ENCODE results near the gene LSM7. TPM values are rescaled to one million over a fixed set of nuclear protein-coding genes. Genes with fewer than 3 reads are reported as not detected.
A peak's percentile ranks its signal among the peaks of the same experiment; 100 is the strongest.

Gene LSM7
- total RNA-seq, 1 donor from 2014 or later, result 134 TPM

DNA sequence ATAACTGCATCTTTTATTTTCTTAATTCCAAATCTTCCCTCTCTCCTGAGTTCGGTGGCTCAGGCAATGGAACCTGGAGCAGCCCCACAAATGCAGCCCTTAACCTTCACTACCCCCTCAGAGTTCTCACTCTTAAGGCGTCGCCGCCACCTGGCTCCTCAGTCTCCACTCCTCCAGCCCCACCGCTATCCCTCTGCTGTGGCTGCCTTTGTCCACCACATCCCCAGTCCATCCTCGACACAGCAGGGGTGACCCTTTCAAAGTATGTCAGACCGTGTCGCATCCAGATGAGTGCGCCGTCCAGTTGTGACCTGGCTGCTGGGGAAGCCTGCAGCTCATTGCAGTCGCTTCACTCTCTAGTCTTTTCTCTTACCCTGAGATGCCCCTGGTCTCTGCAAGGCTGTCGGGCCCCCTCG is 1.1 kb upstream of the LSM7 start:
- TF ChIP-seq, protein P1, sequence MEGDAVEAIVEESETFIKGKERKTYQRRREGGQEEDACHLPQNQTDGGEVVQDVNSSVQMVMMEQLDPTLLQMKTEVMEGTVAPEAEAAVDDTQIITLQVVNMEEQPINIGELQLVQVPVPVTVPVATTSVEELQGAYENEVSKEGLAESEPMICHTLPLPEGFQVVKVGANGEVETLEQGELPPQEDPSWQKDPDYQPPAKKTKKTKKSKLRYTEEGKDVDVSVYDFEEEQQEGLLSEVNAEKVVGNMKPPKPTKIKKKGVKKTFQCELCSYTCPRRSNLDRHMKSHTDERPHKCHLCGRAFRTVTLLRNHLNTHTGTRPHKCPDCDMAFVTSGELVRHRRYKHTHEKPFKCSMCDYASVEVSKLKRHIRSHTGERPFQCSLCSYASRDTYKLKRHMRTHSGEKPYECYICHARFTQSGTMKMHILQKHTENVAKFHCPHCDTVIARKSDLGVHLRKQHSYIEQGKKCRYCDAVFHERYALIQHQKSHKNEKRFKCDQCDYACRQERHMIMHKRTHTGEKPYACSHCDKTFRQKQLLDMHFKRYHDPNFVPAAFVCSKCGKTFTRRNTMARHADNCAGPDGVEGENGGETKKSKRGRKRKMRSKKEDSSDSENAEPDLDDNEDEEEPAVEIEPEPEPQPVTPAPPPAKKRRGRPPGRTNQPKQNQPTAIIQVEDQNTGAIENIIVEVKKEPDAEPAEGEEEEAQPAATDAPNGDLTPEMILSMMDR (conservative IDR thresholded peaks at IDR 0.05), result no peak
- H3K36me3 Mint-ChIP-seq, result no peaks in the 10 kb centered on the region
- no peaks in the 10 kb centered on the region for H3K9me3 Mint-ChIP-seq
- peak overlapping the region; percentile 95 for H3K27ac Mint-ChIP-seq
- H3K4me1 Mint-ChIP-seq (ENCODE audit: unreplicated experiment), result peaks cover 42% of the 10 kb centered on the region
- H3K27me3 Mint-ChIP-seq, result no peaks in the 10 kb centered on the region
- peak overlapping the region; percentile 96 for H3K4me3 Mint-ChIP-seq
- DNase-seq (ENCODE audit: extremely low spot score, unreplicated experiment), result no peak

DNA sequence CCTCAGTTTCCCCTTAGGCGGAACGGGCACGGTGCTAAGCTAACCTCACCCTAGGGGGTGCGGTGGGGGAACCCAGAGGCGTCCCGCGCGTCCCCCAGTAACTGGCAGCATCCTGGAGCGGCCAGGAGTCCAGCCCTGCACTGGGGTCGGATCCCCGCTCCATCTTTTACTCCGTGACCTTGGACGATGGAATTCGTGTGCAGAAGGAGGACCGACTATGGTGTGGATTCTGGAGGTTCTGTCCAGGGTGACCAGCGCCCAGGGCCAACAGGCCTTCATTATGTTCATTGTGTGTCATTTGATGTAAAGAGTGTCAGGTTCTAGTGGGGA is 728 bp upstream of the LSM7 start:
- Mint-ChIP-seq H3K27ac (peak overlapping the region; percentile 95), H3K4me3 (peak overlapping the region; percentile 96), H3K36me3 (no peaks in the 10 kb centered on the region), H3K9me3 (no peaks in the 10 kb centered on the region), H3K27me3 (no peaks in the 10 kb centered on the region), H3K4me1 (ENCODE audit: unreplicated experiment) (peaks cover 42% of the 10 kb centered on the region)
- TF ChIP-seq, protein P1 (conservative IDR thresholded peaks at IDR 0.05), result no peak
- no peak for DNase-seq (ENCODE audit: extremely low spot score, unreplicated experiment)

DNA sequence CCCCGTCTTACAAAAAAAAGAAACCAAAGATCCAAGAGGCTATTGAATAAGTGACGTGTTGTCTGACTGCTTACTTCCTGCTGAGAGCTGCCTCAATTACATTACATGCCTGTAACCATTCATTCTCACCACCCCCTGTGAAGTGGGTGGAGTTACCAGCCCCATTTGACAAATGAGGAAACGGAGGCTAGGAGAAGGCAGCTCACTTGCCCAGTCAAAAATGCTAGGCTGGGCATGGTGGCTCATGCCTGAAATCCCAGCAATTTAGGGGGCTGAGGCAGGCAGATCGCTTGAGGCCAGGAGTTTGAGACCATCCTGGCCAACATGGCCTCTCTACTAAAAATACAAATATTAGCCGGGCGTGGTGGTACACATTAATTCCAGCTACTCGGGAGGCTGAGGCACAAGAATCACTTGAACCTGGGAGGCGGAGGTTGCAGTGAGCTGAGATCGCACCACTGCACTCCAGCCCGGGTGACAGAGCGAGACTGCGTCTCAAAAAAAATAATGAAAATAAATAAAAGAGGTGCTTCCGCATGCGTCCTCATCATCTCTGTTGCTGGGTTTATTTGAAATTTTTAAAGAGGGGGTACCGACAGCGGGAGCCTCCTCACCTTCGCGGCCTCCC is 499 bp downstream of the LSM7 start:
- peaks cover 42% of the 10 kb centered on the region for H3K4me1 Mint-ChIP-seq (ENCODE audit: unreplicated experiment)
- peak overlapping the region; percentile 97 for H3K4me3 Mint-ChIP-seq
- no peaks in the 10 kb centered on the region for H3K9me3 Mint-ChIP-seq
- TF ChIP-seq, protein P1 (conservative IDR thresholded peaks at IDR 0.05), result no peak
- H3K27ac Mint-ChIP-seq, result peak overlapping the region; percentile 100
- no peaks in the 10 kb centered on the region for H3K27me3 Mint-ChIP-seq
- H3K36me3 Mint-ChIP-seq, result no peaks in the 10 kb centered on the region
- no peak for DNase-seq (ENCODE audit: extremely low spot score, unreplicated experiment)

DNA sequence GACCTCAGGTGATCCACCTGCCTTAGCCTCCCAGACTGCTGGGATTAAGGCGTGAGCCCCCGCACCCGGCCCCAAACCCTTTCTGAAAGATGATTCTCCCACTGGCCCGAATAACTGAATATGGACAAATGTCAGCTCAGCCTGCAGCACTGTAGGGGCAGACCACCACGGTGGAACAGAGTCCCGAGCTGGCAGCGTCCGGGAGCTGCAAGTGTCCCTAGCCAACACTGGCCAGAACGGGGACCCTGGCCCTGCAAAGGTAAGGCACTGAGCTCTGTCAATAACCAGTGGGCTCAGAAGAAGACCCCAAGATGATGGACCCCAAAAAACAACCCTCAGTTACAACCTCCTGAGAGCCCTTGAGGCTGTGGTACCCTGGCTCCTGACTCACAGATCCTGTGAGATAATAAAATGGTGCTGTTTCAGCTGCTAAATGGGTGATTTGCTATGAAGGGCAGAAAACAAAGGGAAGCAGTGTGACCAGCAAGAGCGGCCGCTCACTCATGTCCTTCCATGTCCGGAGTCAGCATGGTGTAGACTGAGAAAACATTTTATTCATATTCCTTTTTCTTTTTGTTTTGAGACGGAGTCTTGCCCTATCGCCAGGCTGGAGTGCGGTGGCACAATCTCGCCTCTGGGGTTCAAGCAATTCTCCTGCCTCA is 1.6 kb downstream of the LSM7 start:
- no peaks in the 10 kb centered on the region for H3K36me3 Mint-ChIP-seq
- H3K27me3 Mint-ChIP-seq, result no peaks in the 10 kb centered on the region
- H3K4me3 Mint-ChIP-seq, result peak overlapping the region; percentile 97
- H3K27ac Mint-ChIP-seq, result peak overlapping the region; percentile 100
- peaks cover 42% of the 10 kb centered on the region for H3K4me1 Mint-ChIP-seq (ENCODE audit: unreplicated experiment)
- H3K9me3 Mint-ChIP-seq, result no peaks in the 10 kb centered on the region
- no peak for DNase-seq (ENCODE audit: extremely low spot score, unreplicated experiment)
- TF ChIP-seq, protein P1 (conservative IDR thresholded peaks at IDR 0.05), result no peak

DNA sequence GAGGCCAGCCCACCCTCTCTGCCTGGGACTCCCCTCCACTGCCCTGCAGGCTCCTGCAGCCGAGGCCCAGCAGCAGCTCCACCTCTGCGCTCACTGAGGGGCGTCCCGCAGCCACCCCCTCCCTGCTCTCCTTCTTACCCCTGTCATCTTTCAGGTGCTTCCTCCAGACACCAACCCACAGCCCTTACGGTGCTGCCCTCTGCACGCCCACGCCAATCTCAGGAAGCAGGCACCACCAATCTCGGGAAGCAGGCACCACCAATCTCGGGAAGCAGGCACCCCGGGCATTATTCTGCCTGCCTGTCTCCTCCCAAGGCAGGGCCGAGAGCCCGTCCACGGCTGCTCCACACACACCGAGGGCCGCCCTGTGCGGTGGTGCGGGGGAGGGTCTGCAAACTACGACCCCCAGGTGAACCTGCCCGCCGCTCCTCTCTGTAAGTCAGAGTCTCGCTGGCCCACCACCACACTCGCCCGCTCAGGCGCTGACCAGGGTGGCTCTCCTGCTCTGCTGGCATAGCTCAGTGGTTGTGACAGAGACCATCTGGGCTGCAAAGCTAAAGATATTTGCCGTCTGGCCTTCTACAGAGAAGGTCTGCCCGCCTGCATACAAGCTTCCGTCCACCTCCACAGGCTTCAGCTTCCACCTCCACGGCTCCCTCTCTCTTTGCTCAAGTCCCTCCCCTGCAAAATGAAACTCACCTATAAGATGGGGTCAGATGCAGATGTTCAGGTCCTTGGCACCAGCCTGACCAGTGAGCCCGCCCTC is 2.9 kb downstream of the LSM7 start:
- no peak for DNase-seq (ENCODE audit: extremely low spot score, unreplicated experiment)
- H3K36me3 Mint-ChIP-seq, result no peaks in the 10 kb centered on the region
- peak overlapping the region; percentile 100 for H3K27ac Mint-ChIP-seq
- peaks cover 32% of the 10 kb centered on the region for H3K4me1 Mint-ChIP-seq (ENCODE audit: unreplicated experiment)
- peak overlapping the region; percentile 61 for H3K4me3 Mint-ChIP-seq
- no peaks in the 10 kb centered on the region for H3K27me3 Mint-ChIP-seq
- no peaks in the 10 kb centered on the region for H3K9me3 Mint-ChIP-seq
- TF ChIP-seq, protein P1 (conservative IDR thresholded peaks at IDR 0.05), result no peak
